Mesendoderm (in vitro differentiated cells): ENCODE data around the gene TREH.
A peak's percentile ranks its signal among the peaks of the same experiment; 100 is the strongest.

Source experiments
- DNase-seq: peaks from one replicate; pipeline ENCODE4 v3.0.0; 2013
- H2AK5ac ChIP-seq: 2 replicates; pipeline ENCODE4 v1.6.1; 2013; ENCODE audit warnings: low read length, inconsistent platforms
- H2BK120ac ChIP-seq: 2 replicates; pipeline ENCODE4 v1.6.1; 2013; ENCODE audit warnings: low read depth, mild to moderate bottlenecking, low read length, moderate library complexity, mixed read lengths
- H2BK15ac ChIP-seq: replicated peaks from 2 replicates; pipeline ENCODE4 v1.6.1; 2013; ENCODE audit warnings: low read depth, mild to moderate bottlenecking, moderate library complexity
- H2BK5ac ChIP-seq: 2 replicates; pipeline ENCODE4 v1.6.1; 2013; ENCODE audit warnings: low read length, inconsistent platforms
- H3K18ac ChIP-seq: 2 replicates; pipeline ENCODE4 v1.6.1; 2013; ENCODE audit warnings: mild to moderate bottlenecking, low read length, mixed read lengths
- H3K23ac ChIP-seq: one replicate; pipeline ENCODE4 v1.6.1; 2013; ENCODE audit warnings: low read length
- H3K27ac ChIP-seq: 2 replicates; pipeline ENCODE4 v1.5.1; 2013; ENCODE audit warnings: low read depth, mild to moderate bottlenecking, inconsistent platforms, low read length, moderate library complexity
- H3K27me3 ChIP-seq: 2 replicates; pipeline ENCODE4 v1.6.1; 2013; ENCODE audit warnings: low read length, control low read depth, mild to moderate bottlenecking, inconsistent platforms; ENCODE audit not compliant: insufficient read depth, poor library complexity
- H3K36me3 ChIP-seq: 2 replicates; pipeline ENCODE4 v1.6.1; 2013; ENCODE audit warnings: low read length, inconsistent platforms; ENCODE audit not compliant: control insufficient read depth, insufficient read depth
- H3K4ac ChIP-seq: one replicate; pipeline ENCODE4 v1.6.1; 2013; ENCODE audit warnings: low read depth, mild to moderate bottlenecking, low read length, moderate library complexity
- H3K4me1 ChIP-seq: 2 replicates; pipeline ENCODE4 v1.6.1; 2013; ENCODE audit warnings: low read depth, low read length, inconsistent platforms; ENCODE audit not compliant: control insufficient read depth
- H3K4me2 ChIP-seq: 2 replicates; pipeline ENCODE4 v1.6.1; 2013; ENCODE audit warnings: low read length
- H3K4me3 ChIP-seq: 2 replicates; pipeline ENCODE4 v1.5.1; 2013; ENCODE audit warnings: mild to moderate bottlenecking, low read length
- H3K56ac ChIP-seq: one replicate; pipeline ENCODE4 v1.6.1; 2013; ENCODE audit warnings: low read length
- H3K79me1 ChIP-seq: 2 replicates; pipeline ENCODE4 v1.6.1; 2013; ENCODE audit warnings: low read length, inconsistent platforms
- H3K79me2 ChIP-seq: 2 replicates; pipeline ENCODE4 v1.6.1; 2013; ENCODE audit warnings: mild to moderate bottlenecking, low read length; ENCODE audit not compliant: control insufficient read depth, insufficient read depth
- H3K9ac ChIP-seq: 2 replicates; pipeline ENCODE4 v1.6.1; 2013; ENCODE audit warnings: low read length, inconsistent platforms
- H4K5ac ChIP-seq: one replicate; pipeline ENCODE4 v1.6.1; 2013; ENCODE audit warnings: low read length
- H4K8ac ChIP-seq: one replicate; pipeline ENCODE4 v1.6.1; 2013; ENCODE audit warnings: low read depth, mild to moderate bottlenecking, control low read depth, low read length, moderate library complexity
- WGBS: extraction: QIAGEN DNeasy Blood & Tissue Kit; methylation state at CpG from one replicate; pipeline ENCODE4 v1.1.7; 2013; ENCODE audit warnings: low lambda C conversion rate, missing lambda C conversion rate; ENCODE audit not compliant: insufficient coverage; ENCODE audit errors: extremely low coverage; 5-methylcytosine and 5-hydroxymethylcytosine counted together

TREH gene

GRCh38 chr11:118622376-118623268 lies 56.8 kb downstream of the TREH start:
- H3K18ac ChIP-seq, result no peak overlapping the region
- H3K36me3 ChIP-seq, result no peaks in the 10 kb centered on the region
- H3K23ac ChIP-seq, result no peak overlapping the region
- peaks cover 9% of the 10 kb centered on the region for H3K79me2 ChIP-seq
- H2BK120ac ChIP-seq, result no peak overlapping the region
- no peak overlapping the region for H2BK5ac ChIP-seq
- peaks cover 8% of the 10 kb centered on the region for H3K79me1 ChIP-seq
- no peak overlapping the region for H3K4me3 ChIP-seq
- no peak overlapping the region for H3K9ac ChIP-seq
- no peak overlapping the region for H2AK5ac ChIP-seq
- H3K4me2 ChIP-seq, result no peak overlapping the region
- H3K56ac ChIP-seq, result peak overlapping the region; percentile 35
- H4K8ac ChIP-seq, result no peak overlapping the region
- WGBS, result no CpG with 5 or more reads among the region's 9 CpGs
- H2BK15ac ChIP-seq, result no peak overlapping the region
- no peak overlapping the region for H3K4ac ChIP-seq
- no peak overlapping the region for H3K27ac ChIP-seq
- DNase-seq, result no peak
- H3K4me1 ChIP-seq, result peaks cover 12% of the 10 kb centered on the region
- no peak overlapping the region for H4K5ac ChIP-seq
- H3K27me3 ChIP-seq, result no peaks in the 10 kb centered on the region

GRCh38 chr11:118621784-118622375 lies 57.6 kb downstream of the TREH start:
- DNase-seq, result no peak
- peak overlapping the region; percentile 66 for H3K23ac ChIP-seq
- H3K79me2 ChIP-seq, result peaks cover 9% of the 10 kb centered on the region
- H2AK5ac ChIP-seq, result peak overlapping the region; percentile 99
- H3K4me3 ChIP-seq, result peak overlapping the region; percentile 68
- no peak overlapping the region for H3K18ac ChIP-seq
- H3K4ac ChIP-seq, result no peak overlapping the region
- H3K9ac ChIP-seq, result peak overlapping the region; percentile 88
- no peaks in the 10 kb centered on the region for H3K36me3 ChIP-seq
- H2BK120ac ChIP-seq, result no peak overlapping the region
- no CpG with 5 or more reads among the region's 4 CpGs for WGBS
- no peak overlapping the region for H2BK15ac ChIP-seq
- H3K4me2 ChIP-seq, result peak overlapping the region; percentile 82
- H2BK5ac ChIP-seq, result no peak overlapping the region
- H3K56ac ChIP-seq, result peak overlapping the region; percentile 89
- H3K79me1 ChIP-seq, result peaks cover 8% of the 10 kb centered on the region
- H4K8ac ChIP-seq, result no peak overlapping the region
- H3K27me3 ChIP-seq, result no peaks in the 10 kb centered on the region
- H3K27ac ChIP-seq, result peak overlapping the region; percentile 72
- peaks cover 13% of the 10 kb centered on the region for H3K4me1 ChIP-seq
- no peak overlapping the region for H4K5ac ChIP-seq

- H3K4me1 ChIP-seq, result peaks cover 13% of the 10 kb centered on the region
- no peak overlapping the region for H3K4ac ChIP-seq
- H2BK5ac ChIP-seq, result peak overlapping the region; percentile 92
- peak overlapping the region; percentile 72 for H3K27ac ChIP-seq
- H3K79me1 ChIP-seq, result peaks cover 8% of the 10 kb centered on the region
- H3K18ac ChIP-seq, result peak overlapping the region; percentile 77
- WGBS, result no CpG with 5 or more reads among the region's 38 CpGs
- peak overlapping the region; percentile 89 for H3K56ac ChIP-seq
- H2BK120ac ChIP-seq, result no peak overlapping the region
- peak overlapping the region; percentile 99 for H2AK5ac ChIP-seq
- H3K27me3 ChIP-seq, result no peaks in the 10 kb centered on the region
- peak; percentile 94 for DNase-seq
- H4K8ac ChIP-seq, result peak overlapping the region; percentile 90
- H3K23ac ChIP-seq, result peak overlapping the region; percentile 66
- peak overlapping the region; percentile 68 for H3K4me3 ChIP-seq
- no peaks in the 10 kb centered on the region for H3K36me3 ChIP-seq
- peaks cover 9% of the 10 kb centered on the region for H3K79me2 ChIP-seq
- H2BK15ac ChIP-seq, result no peak overlapping the region
- H3K9ac ChIP-seq, result peak overlapping the region; percentile 88
- H4K5ac ChIP-seq, result peak overlapping the region; percentile 2
- H3K4me2 ChIP-seq, result peak overlapping the region; percentile 82
Measured at GRCh38 chr11:118621071-118621783, 58.2 kb downstream of the TREH start.

DNA sequence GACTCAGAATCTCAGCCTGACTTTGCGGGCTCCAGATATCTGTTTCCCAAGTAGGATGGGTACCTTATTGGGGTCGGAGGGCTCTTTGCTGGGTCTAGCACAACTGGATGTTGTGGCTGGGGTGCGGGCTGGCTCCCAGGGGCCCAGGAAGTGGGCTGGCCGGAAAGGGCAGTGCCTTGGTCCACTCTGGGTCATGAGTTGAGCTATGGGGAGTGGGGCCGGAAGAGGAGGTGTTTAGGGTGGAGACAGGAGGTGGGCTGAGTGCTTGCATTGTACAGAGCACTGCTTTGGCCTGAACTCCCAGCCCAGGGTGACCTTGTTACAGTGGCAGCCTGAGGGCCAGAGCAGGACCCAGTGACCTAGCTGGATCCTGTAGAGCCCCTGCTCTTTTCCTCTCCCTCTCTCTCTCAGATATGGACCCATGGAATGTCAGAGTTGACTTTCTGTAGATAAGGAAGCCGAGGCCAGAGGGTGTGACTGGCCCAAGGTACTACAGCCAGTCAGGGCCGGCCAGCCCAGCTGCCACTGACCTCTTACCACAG lies 58.9 kb downstream of the TREH start:
- Histone ChIP-seq H3K4ac (no peak overlapping the region), H3K4me2 (peak overlapping the region; percentile 62), H4K8ac (no peak overlapping the region), H3K56ac (peak overlapping the region; percentile 85), H2BK120ac (no peak overlapping the region), H3K36me3 (no peaks in the 10 kb centered on the region), H2AK5ac (peak overlapping the region; percentile 82), H3K23ac (no peak overlapping the region), H3K4me3 (no peak overlapping the region), H2BK15ac (no peak overlapping the region), H3K79me1 (peaks cover 8% of the 10 kb centered on the region), H3K18ac (peak overlapping the region; percentile 60), H4K5ac (peak overlapping the region; percentile 2), H3K79me2 (peaks cover 9% of the 10 kb centered on the region), H2BK5ac (peak overlapping the region; percentile 92), H3K27me3 (no peaks in the 10 kb centered on the region), H3K9ac (peak overlapping the region; percentile 58), H3K4me1 (peaks cover 15% of the 10 kb centered on the region), H3K27ac (peak overlapping the region; percentile 16)
- WGBS, result no CpG with 5 or more reads among the region's 7 CpGs
- no peak for DNase-seq

DNA sequence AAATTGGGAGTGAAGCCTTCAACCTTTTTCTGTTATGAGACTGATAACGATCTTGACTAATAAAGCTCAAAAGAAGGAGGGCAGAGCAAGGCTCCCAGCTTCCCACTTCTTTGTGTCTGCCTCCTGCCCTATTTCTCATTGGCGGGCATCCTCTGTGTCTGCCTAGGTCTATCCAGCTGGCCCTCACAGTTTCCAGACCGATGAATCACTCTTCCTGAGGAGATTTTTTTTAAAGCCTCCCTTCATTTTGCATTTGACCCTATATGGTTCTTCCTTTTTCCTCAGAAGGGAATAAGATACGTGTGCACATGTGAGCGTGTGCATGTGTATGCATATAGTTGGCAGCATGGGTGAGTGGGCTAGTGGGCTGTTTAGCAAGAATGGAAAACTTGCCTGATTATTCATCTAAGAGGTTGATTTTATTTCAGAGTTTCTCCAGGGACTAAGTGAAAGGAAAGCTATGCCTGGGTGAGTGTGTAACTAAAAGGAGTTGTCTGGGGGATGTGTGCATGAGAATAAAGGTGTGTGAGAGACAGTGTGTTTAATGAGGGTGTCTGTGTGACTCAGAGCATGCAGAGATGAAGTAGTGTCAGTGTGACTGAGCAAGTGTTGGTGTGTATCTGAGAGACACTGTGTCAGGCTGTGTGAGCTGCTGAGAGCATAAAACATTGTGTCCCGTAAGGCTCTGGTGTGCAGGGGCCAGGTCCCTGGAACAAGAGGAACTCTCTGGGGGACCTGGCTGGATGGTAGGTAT lies 59.8 kb downstream of the TREH start:
- H3K27ac ChIP-seq, result no peak overlapping the region
- H4K5ac ChIP-seq, result no peak overlapping the region
- no peak overlapping the region for H3K4me3 ChIP-seq

More for the DNA sequence above, 59.8 kb downstream of the TREH start:
- no peak overlapping the region for H3K23ac ChIP-seq
- H3K18ac ChIP-seq, result no peak overlapping the region
- H3K4ac ChIP-seq, result no peak overlapping the region
- no peaks in the 10 kb centered on the region for H3K36me3 ChIP-seq
- no peak overlapping the region for H3K4me2 ChIP-seq
- peaks cover 8% of the 10 kb centered on the region for H3K79me1 ChIP-seq
- H2BK5ac ChIP-seq, result no peak overlapping the region
- peaks cover 16% of the 10 kb centered on the region for H3K4me1 ChIP-seq
- no peaks in the 10 kb centered on the region for H3K27me3 ChIP-seq
- peak overlapping the region; percentile 54 for H3K56ac ChIP-seq
- DNase-seq, result no peak
- no peak overlapping the region for H3K9ac ChIP-seq
- H3K79me2 ChIP-seq, result peaks cover 9% of the 10 kb centered on the region
- H2BK15ac ChIP-seq, result no peak overlapping the region
- WGBS, result no CpG with 5 or more reads among the region's 6 CpGs
- no peak overlapping the region for H2BK120ac ChIP-seq
- H4K8ac ChIP-seq, result no peak overlapping the region
- peak overlapping the region; percentile 43 for H2AK5ac ChIP-seq
